Subcutaneous adipose tissue (tissue), 4 donors: ENCODE data around the gene MAPT. TPM values are rescaled to one million over a fixed set of nuclear protein-coding genes. Genes with fewer than 3 reads are reported as not detected.

Experiments
- total RNA-seq, 4 donors: library from RNA; depleted of rRNA; stranded (reverse); fragments of >200 nt; gene quantifications; one replicate each; pipeline ENCODE4 v1.1.0, GENCODE V29; 2016
- TF ChIP-seq, protein P1 (sequence below): fragments of 450-650 bp; IDR thresholded peaks from one replicate; pipeline ENCODE4 v1.5.1; 2016; ENCODE audit warnings: low read depth, mild to moderate bottlenecking, control low read depth, antibody characterized with exemption, moderate library complexity

The MAPT gene
- total RNA-seq, 4 donors from 2014 or later = 5.3 to 21.3 (median 9.4) TPM

DNA sequence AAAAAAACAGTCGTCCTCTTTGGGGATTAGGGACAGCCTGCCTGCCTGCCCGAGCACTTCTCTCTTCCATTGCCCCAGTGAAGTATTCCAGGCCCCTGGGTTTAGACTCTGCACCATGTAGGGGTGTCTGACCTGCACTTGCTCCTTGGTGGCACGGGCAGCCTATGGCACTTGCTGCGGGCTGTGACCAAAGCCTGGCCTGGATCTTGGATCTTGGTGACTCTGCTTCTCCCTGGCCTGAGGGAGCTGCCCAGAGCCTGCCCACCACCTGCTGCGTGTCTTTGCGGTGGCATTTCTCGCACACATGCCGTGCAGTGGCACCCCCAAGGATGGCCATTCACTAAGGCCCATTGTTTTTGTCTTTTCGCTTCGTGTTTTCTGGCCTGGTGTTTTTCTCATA lies 98.5 kb downstream of the MAPT start:
- TF ChIP-seq, protein P1, sequence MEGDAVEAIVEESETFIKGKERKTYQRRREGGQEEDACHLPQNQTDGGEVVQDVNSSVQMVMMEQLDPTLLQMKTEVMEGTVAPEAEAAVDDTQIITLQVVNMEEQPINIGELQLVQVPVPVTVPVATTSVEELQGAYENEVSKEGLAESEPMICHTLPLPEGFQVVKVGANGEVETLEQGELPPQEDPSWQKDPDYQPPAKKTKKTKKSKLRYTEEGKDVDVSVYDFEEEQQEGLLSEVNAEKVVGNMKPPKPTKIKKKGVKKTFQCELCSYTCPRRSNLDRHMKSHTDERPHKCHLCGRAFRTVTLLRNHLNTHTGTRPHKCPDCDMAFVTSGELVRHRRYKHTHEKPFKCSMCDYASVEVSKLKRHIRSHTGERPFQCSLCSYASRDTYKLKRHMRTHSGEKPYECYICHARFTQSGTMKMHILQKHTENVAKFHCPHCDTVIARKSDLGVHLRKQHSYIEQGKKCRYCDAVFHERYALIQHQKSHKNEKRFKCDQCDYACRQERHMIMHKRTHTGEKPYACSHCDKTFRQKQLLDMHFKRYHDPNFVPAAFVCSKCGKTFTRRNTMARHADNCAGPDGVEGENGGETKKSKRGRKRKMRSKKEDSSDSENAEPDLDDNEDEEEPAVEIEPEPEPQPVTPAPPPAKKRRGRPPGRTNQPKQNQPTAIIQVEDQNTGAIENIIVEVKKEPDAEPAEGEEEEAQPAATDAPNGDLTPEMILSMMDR = no peak

- TF ChIP-seq, protein P1 = no peak
Observed at GRCh38 chr17:45993962-45994627, 99.7 kb downstream of the MAPT start.

DNA sequence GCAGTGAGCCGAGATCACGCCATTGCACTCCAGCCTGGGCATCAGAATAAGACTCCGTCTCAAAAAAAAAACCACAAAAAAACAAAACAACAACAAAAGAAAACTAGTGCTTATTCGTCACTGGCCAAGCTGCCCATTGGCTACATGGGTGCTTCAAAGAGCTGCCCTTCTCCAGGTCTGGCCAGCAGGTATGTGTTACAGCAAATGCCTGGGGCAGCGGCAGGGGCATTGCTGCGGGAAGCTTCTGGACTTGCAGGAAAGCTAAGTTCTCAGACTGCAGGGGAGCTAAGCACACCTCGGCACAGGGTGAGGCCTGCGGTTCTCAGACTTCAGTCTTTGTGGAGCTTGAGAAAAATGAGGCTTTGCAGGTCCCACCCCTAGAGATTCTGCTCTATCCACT lies 100.6 kb downstream of the MAPT start:
- TF ChIP-seq, protein P1 = no peak

DNA sequence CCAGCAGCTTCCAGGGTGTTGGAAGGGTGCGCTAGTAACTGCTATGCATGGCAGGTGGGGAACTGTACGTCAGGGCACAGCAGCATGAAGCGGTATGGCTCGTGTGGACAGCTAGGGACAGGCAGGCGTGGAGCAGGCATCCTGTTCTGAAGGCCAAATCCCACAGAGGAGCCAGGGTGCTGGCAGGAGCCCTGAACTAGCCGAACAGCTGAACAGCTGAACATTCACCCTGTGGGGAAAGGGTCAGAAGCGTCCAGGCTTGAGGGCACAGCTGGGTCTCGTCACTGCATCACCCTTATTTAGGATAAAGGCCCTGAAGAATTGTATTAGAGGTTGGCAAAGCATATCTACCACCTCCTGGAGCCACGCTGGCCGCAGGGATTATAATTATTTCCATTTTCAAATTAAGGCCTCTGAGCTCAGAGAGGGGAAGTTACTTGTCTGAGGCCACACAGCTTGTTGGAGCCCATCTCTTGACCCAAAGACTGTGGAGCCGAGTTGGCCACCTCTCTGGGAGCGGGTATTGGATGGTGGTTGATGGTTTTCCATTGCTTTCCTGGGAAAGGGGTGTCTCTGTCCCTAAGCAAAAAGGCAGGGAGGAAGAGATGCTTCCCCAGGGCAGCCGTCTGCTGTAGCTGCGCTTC lies 101.4 kb downstream of the MAPT start:
- TF ChIP-seq, protein P1 = no peak

- TF ChIP-seq, protein P1 = no peak
Observed at GRCh38 chr17:45996282-45996937, 102.1 kb downstream of the MAPT start.

DNA sequence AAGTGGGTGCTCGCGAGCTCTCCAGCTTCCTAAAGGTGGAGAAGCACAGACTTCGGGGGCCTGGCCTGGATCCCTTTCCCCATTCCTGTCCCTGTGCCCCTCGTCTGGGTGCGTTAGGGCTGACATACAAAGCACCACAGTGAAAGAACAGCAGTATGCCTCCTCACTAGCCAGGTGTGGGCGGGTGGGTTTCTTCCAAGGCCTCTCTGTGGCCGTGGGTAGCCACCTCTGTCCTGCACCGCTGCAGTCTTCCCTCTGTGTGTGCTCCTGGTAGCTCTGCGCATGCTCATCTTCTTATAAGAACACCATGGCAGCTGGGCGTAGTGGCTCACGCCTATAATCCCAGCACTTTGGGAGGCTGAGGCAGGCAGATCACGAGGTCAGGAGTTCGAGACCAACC lies 102.8 kb downstream of the MAPT start:
- TF ChIP-seq, protein P1 = no peak

- TF ChIP-seq, protein P1 = no peak
Observed at GRCh38 chr17:45997624-45998023, 103.3 kb downstream of the MAPT start.
